Ovary (tissue), 3 donors: ENCODE measurements around the gene GAPDHS.

ENCODE experiments used
- EP300 ChIP-seq: sonication (generic); formaldehyde crosslinking; IDR thresholded peaks from one replicate; pipeline ENCODE4 v1.6.1; 2017; ENCODE audit warnings: antibody characterized with exemption
- POLR2A ChIP-seq: fragments of 450-650 bp; IDR thresholded peaks from one replicate; pipeline ENCODE4 v1.6.1; 2017; ENCODE audit warnings: antibody characterized with exemption, mild to moderate bottlenecking, moderate library complexity
- TF ChIP-seq, protein P1 (sequence below), 3 donors: fragments of 450-650 bp in 2 of 3; fragments of 200-600 bp in 1 of 3; IDR thresholded peaks; one replicate each; pipeline versions ENCODE4 v1.5.1 to v1.8.0; 2016 to 2022; ENCODE audit warnings: antibody characterized with exemption in 3 of 3, mild to moderate bottlenecking in 1 of 3
- donor health status: DM: no; HTN: no; CAD: no.

DNA sequence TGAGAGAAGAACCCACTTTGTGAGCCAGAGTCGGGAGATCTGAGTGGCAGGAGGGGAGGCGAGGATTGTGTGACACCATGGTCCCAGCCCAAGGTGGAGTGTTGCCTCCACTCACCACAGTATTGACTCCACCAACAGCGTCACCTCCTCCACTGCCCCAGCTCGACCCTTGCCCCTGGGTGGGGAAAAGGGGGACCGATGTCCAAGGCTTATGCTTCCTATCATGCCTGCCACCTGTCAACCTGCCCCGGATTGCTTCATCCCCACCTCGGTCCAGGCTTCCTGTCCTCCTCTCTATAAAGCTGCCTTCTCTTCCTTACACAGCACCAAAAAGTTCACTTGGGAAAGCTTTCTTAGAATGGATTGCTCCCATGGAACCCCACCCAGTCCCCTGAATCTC lies 27.2 kb upstream of the GAPDHS start:
- TF ChIP-seq, protein P1, sequence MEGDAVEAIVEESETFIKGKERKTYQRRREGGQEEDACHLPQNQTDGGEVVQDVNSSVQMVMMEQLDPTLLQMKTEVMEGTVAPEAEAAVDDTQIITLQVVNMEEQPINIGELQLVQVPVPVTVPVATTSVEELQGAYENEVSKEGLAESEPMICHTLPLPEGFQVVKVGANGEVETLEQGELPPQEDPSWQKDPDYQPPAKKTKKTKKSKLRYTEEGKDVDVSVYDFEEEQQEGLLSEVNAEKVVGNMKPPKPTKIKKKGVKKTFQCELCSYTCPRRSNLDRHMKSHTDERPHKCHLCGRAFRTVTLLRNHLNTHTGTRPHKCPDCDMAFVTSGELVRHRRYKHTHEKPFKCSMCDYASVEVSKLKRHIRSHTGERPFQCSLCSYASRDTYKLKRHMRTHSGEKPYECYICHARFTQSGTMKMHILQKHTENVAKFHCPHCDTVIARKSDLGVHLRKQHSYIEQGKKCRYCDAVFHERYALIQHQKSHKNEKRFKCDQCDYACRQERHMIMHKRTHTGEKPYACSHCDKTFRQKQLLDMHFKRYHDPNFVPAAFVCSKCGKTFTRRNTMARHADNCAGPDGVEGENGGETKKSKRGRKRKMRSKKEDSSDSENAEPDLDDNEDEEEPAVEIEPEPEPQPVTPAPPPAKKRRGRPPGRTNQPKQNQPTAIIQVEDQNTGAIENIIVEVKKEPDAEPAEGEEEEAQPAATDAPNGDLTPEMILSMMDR (IDR thresholded peaks at IDR 0.05) = no peak
- TF ChIP-seq POLR2A = no peak
- TF ChIP-seq EP300 = no peak
